RWPE2 (cell line): Measurements from ENCODE around the gene ARL15.
A peak's percentile ranks its signal among the peaks of the same experiment; 100 is the strongest.

ENCODE experiments used
- ATAC-seq: fragments of 200-7000 bp; cut with Tn5 transposase; 3 replicates; pipeline ENCODE4 v1.9.1; 2021; ENCODE audit warnings: low read depth
- DNase-seq: peaks from one replicate; pipeline ENCODE4 v3.0.0-alpha.2; 2020; ENCODE audit warnings: low spot score
- H3K27ac ChIP-seq: fragments of 450-650 bp; 2 replicates; pipeline ENCODE4 v1.5.1; 2017; ENCODE audit warnings: mild to moderate bottlenecking; ENCODE audit not compliant: poor library complexity, severe bottlenecking
- H3K27me3 ChIP-seq: fragments of 250-450 bp; sonication (Bioruptor Pico); 2 replicates; pipeline ENCODE4 v1.5.1; 2021; ENCODE audit warnings: mild to moderate bottlenecking, moderate library complexity; ENCODE audit not compliant: insufficient read depth, poor library complexity, severe bottlenecking
- H3K36me3 ChIP-seq: fragments of 250-450 bp; sonication (Bioruptor Pico); 2 replicates; pipeline ENCODE4 v1.5.1; 2020; ENCODE audit warnings: low read depth, mild to moderate bottlenecking, moderate library complexity
- H3K4me1 ChIP-seq: fragments of 250-450 bp; sonication (Bioruptor Pico); 2 replicates; pipeline ENCODE4 v1.5.1; 2021; ENCODE audit warnings: mild to moderate bottlenecking, moderate library complexity; ENCODE audit not compliant: insufficient read depth, poor library complexity, severe bottlenecking
- H3K4me3 ChIP-seq: fragments of 250-450 bp; sonication (Bioruptor Pico); 2 replicates; pipeline ENCODE4 v1.5.1; 2021; ENCODE audit warnings: mild to moderate bottlenecking, moderate library complexity; ENCODE audit not compliant: severe bottlenecking
- H3K9me3 ChIP-seq: fragments of 250-450 bp; sonication (Bioruptor Pico); 2 replicates; pipeline ENCODE4 v1.5.1; 2021; ENCODE audit warnings: mild to moderate bottlenecking, moderate library complexity; ENCODE audit not compliant: severe bottlenecking
- CTCF ChIP-seq: fragments of 450-650 bp; IDR thresholded peaks from one replicate; pipeline ENCODE4 v1.5.1; 2017; ENCODE audit warnings: mild to moderate bottlenecking, moderate library complexity; ENCODE audit not compliant: poor library complexity, severe bottlenecking

The ARL15 gene

GRCh38 chr5:53922508-53923498 lies 387.6 kb downstream of the ARL15 start:
- no peak for DNase-seq
- no peaks in the 10 kb centered on the region for H3K27me3 ChIP-seq

GRCh38 chr5:53917826-53918225 lies 392.5 kb downstream of the ARL15 start:
- Histone ChIP-seq H3K27ac (no peak overlapping the region), H3K4me1 (no peaks in the 10 kb centered on the region), H3K4me3 (no peak overlapping the region), H3K27me3 (no peaks in the 10 kb centered on the region), H3K36me3 (no peaks in the 10 kb centered on the region), H3K9me3 (no peaks in the 10 kb centered on the region)
- no peak for DNase-seq
- TF ChIP-seq CTCF, result no peak
- ATAC-seq, result no peak

More at GRCh38 chr5:53922508-53923498, 387.6 kb downstream of the ARL15 start:
- no peak for ATAC-seq
- no peak overlapping the region for H3K4me3 ChIP-seq
- H3K9me3 ChIP-seq, result no peaks in the 10 kb centered on the region
- no peak overlapping the region for H3K27ac ChIP-seq
- H3K4me1 ChIP-seq, result no peaks in the 10 kb centered on the region
- no peaks in the 10 kb centered on the region for H3K36me3 ChIP-seq
- no peak for TF ChIP-seq CTCF

- Histone ChIP-seq H3K27ac (no peak overlapping the region), H3K27me3 (no peaks in the 10 kb centered on the region), H3K4me3 (no peak overlapping the region), H3K9me3 (no peaks in the 10 kb centered on the region), H3K36me3 (no peaks in the 10 kb centered on the region), H3K4me1 (no peaks in the 10 kb centered on the region)
- DNase-seq (no peak), ATAC-seq (peak; percentile 77)
- TF ChIP-seq CTCF, result peak; percentile 46
Measured at GRCh38 chr5:53917095-53917494, 393.3 kb downstream of the ARL15 start.

GRCh38 chr5:53915120-53915519 lies 395.3 kb downstream of the ARL15 start:
- no peak for DNase-seq
- ATAC-seq, result no peak
- no peak for TF ChIP-seq CTCF
- H3K27ac ChIP-seq, result no peak overlapping the region
- no peaks in the 10 kb centered on the region for H3K36me3 ChIP-seq
- no peaks in the 10 kb centered on the region for H3K9me3 ChIP-seq
- no peak overlapping the region for H3K4me3 ChIP-seq
- H3K4me1 ChIP-seq, result no peaks in the 10 kb centered on the region
- H3K27me3 ChIP-seq, result no peaks in the 10 kb centered on the region

GRCh38 chr5:53913941-53914340 lies 396.4 kb downstream of the ARL15 start:
- H3K4me1 ChIP-seq, result no peaks in the 10 kb centered on the region
- H3K9me3 ChIP-seq, result no peaks in the 10 kb centered on the region
- DNase-seq, result no peak
- no peak for ATAC-seq
- no peaks in the 10 kb centered on the region for H3K36me3 ChIP-seq
- no peak overlapping the region for H3K27ac ChIP-seq
- TF ChIP-seq CTCF, result no peak
- no peaks in the 10 kb centered on the region for H3K27me3 ChIP-seq
- H3K4me3 ChIP-seq, result no peak overlapping the region
